Activated gamma-delta T cell (primary cell): ENCODE results near the gene SNX33.

Experiments used
- DNase-seq: peaks from one replicate; lab custom pipeline; 2025; lab: John Stamatoyannopoulos, UW

SNX33 gene

GRCh38 chr15:75641179-75641503 lies 6.6 kb upstream of the SNX33 start:
- no peak for DNase-seq

GRCh38 chr15:75641603-75642002 lies 6.1 kb upstream of the SNX33 start:
- DNase-seq = no peak

GRCh38 chr15:75644376-75644775 lies 3.3 kb upstream of the SNX33 start:
- DNase-seq = no peak

DNA sequence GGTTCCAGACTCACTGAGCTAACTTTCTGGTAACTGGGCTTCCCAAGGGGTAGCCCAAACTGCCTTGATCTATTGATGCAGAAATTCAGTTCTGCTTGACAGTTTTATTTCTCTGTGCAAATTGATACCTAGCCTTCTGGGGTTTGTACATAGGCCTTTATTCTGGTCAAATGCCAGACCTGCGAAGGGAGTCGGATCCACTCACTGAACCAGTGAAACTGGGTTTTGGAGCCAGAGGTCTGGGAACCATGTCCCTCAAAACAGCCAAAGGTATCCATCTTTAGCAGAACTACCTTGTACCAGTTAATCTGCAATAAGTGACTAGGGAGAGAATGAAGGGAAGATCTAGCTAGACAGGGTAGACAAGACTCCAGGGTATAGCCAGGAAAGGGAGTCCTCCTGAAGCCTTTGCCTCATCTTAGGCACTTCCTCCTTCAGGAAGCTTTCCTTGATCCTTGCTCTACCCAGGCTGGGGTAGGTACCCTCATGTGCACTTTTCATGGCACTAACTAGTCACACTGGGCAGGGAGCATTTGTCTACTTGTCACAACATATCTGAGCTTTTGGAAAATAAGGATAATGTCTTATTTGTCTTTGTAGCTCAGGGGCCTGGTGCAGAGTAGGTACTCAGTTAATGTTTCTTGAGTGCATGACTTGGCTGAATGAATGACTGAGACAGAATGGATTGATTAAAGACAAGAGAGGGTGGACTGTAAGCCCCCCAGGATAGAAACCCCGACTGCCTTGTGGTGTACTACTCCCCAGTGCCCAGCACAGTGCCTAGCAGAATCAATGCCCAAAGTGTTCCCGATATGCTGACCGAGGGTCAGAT lies 1.4 kb upstream of the SNX33 start:
- DNase-seq = no peak

DNA sequence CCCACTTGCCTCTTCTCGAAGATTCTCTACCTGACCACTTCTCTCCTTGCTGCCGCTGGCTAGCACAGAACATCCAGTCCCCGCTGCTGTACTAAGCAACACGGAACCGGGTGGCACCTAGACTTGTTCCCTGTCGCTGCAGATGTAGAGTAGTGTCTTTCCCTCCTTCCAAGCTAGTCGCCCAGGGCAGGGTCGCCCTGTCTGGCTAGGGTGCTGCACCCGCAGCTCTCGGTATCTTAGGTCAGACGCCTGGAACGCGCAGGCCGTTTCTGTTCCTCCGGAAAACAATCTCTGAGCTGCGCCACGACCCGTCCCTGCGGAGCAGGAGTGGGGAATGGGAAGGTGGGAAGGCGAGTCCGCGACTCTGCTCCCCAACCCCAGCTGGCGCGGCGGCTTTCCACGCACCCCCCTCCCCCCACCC lies 758 bp upstream of the SNX33 start:
- no peak for DNase-seq

DNA sequence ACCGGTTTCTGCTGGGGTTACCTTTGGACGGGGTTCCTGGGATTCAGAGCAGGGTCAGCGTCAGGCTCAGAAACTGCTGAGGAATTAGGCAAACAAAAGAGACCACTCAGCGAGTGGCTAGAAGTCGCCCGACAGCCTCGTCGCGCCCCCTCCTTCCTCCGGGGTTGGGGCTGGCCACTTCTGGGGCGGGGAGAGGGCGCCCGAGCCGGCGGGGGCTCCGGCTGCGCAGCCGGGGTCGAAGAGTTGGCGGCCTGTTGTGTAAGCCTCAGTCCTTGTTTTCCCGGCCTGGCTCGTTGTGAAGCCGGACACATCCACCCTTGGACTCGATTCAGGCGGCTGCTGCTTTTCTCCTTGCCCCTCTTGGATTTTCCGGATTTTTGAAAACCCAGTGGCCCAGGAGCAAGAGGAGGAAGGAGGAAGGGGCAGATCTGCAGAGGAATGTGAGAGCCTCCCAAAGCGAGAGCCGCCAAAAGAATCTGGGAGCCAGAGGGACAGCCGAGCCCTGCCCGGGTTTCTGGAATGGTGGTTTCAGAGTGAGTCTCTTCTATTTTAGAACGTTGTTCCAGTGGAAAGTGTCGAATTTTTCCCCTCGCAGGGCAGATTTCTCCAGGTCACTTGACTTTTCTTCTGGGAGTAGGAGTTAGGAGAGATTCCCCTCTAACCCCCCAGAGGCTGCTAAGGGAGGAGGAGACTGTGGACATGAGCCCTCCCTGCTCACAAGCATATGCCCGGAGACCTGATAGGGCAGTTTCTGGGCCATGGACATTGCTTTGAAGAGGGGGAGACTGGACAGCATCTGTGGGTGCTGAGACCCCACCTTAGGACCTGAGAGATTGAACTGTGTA lies 666 bp downstream of the SNX33 start:
- DNase-seq = no peak

DNA sequence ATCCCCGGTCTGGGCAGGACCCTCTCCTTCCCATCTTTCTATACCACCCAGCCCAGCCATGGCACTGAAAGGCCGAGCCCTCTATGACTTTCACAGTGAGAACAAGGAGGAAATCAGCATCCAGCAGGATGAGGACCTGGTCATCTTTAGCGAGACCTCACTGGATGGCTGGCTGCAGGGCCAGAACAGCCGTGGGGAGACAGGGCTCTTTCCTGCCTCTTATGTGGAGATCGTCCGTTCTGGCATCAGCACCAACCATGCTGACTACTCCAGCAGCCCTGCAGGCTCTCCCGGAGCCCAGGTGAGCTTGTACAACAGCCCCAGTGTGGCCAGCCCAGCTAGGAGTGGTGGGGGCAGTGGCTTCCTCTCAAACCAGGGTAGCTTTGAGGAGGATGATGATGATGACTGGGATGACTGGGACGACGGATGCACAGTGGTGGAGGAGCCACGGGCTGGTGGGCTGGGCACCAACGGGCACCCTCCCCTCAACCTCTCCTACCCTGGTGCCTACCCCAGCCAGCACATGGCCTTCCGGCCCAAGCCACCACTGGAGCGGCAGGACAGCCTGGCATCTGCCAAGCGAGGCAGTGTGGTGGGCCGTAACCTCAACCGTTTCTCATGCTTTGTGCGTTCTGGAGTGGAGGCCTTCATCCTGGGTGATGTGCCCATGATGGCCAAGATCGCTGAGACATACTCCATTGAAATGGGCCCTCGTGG lies 1.5 kb downstream of the SNX33 start:
- DNase-seq = no peak

DNA sequence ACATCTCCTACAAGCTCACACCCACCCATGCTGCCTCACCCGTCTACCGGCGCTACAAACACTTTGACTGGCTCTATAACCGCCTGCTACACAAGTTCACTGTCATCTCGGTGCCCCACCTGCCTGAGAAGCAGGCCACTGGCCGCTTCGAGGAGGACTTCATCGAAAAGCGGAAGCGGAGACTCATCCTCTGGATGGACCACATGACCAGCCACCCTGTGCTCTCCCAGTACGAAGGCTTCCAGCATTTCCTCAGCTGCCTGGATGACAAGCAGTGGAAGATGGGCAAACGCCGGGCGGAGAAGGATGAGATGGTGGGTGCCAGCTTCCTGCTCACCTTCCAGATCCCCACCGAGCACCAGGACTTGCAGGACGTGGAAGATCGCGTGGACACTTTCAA lies 2.1 kb downstream of the SNX33 start:
- DNase-seq = no peak

GRCh38 chr15:75650908-75651809 lies 3.4 kb downstream of the SNX33 start:
- DNase-seq = no peak

DNA sequence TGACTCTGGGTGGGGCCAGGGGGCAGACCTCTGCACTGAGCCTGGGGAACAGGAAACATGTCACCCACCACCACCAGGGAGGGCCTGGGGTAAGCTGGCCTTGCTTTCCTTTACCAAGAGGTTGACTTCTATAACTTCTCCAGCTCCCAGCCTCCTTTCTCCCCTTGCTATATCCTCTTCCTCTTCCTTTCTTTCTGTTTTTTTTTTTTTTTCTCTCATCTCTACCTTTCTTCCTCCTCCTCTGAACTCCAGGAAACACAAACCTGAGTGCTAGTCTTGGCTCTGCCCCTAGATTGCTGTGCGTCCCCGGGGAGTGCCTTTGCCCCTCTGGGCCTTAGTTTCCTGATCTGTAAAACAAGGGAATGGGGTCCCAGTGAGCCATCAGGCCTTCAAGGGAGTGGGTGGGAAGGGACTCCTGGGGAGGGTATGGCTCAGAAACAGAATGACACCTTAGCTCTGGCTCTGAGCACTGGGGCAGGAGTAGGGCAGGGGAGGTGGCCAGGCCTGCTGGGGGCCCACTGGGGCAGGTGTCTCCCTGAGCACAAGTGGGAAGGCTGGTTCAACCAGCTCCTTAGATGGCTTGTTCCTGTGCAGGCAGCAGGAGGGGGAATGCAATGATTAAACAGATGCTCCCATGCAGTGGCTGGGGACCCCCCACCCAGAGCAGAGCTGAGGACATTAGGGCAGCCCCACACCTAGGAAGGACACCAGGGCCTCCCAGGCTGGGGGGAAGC lies 4.3 kb downstream of the SNX33 start:
- no peak for DNase-seq

DNA sequence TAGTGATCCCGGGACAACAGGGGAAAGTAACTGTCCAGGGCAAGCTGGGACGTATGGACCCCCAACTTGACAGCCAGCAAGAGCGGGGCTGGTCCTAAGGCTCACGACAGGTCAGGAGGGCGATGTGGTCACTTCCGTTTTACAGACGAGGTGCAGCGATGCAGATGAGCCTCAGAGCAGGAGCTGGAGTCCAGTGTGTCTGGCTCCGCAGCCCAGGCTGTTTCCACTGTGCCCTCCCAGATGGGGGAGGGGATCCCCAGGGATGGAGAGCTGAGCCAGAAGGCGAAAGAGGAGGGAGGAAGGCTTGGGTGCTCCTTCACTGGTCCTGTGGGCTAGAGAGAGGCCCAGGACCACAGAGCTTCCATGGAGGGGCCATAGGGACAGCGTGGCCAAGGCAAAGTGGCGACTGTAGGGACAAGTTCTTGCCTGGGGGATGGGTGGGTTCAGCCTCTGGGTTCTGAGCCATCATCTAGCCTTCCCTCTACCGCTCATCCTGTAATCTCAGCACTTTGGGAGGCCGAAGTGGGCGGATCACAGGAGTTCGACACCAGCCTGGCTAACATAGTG lies 5.7 kb downstream of the SNX33 start:
- DNase-seq = no peak

- DNase-seq = no peak
Measured at GRCh38 chr15:75654201-75654907, 6.6 kb downstream of the SNX33 start.

GRCh38 chr15:75655931-75656330 lies 8.2 kb downstream of the SNX33 start:
- no peak for DNase-seq

GRCh38 chr15:75656331-75656730 lies 8.6 kb downstream of the SNX33 start:
- DNase-seq = no peak

DNA sequence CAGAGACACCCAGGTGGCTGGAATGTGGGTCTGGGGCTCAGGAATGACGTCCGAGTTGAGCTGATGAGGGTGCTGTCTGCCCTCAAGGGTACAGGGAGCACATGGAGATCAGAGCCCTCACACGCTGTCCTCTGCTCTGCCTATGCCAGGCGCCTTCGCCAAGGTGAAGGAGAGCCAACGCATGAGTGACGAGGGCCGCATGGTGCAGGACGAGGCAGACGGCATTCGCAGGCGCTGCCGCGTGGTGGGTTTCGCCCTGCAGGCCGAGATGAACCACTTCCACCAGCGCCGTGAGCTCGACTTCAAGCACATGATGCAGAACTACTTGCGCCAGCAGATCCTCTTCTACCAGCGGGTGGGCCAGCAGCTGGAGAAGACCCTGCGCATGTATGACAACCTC lies 9.1 kb downstream of the SNX33 start:
- DNase-seq = no peak

- DNase-seq = no peak
Measured at GRCh38 chr15:75659141-75659771, 11.5 kb downstream of the SNX33 start.

DNA sequence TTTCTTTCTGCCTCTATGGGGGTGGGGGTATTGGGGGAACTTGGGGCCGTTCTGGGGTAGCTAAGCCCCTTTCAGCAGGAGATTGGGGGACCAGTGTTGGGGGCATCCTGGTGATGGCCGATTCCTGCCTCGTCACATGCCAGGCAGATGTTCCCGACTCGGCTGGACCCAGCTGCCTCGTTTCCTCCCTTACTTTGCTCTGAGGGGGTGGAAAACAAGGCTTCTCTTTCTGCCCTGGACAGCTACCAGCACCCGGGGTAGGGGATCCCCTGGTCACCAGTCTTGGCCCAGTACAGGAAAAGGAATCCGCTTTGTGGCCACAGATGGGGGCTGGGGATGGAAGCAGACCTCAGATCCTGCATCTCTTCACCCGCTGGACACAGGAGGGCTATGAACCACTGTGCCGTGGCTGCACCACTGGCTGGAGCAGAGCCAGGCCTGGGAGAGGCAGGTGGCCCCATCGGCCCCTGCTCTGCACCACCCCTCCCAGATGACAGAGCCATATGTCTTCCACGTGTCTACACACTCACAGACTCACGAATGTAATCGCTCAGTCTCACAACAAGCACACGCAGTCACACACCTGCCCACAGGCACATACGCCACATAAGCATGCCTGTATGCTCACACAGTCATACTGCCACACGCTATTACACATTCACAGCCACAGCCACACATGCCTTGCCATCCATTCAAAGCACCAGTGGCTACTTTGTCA lies 12.4 kb downstream of the SNX33 start:
- DNase-seq = no peak

DNA sequence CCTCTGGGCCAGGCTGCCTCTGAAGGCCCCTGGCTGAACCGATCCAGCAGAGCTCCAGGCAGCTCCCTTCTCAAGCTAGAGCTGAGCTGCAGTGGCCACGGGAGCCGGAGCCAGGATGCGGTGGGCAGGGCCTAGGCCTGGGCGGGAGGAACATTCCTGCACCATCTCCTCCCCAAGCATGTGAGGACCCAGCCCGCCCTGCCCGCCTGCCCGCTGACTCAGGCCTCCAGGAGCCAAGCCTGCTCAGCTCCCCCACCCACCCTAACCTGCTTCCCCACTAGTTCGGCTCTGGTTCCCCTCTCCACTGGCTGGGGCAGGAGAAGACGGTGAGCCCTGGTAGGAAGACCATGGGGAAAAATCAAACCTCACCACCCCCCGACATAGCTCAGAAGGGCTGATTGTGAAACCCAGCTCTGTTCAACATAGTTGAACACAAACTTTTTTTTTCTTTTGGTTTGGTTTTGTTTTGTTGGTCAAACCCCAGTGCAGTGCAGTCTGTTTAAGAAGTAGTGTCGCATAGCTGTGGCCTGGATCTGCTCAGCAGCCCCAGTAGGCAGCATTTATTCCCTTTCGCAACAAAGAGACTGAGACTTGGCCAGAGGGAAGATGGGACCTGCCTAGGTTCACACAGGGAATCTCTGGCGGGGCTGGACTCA lies 13.5 kb downstream of the SNX33 start:
- DNase-seq = no peak
